ENCODE measurements around the gene MAOA.

Gene MAOA

GRCh38 chrX:43629229-43629628 is 26.9 kb upstream of the MAOA start:
- TF ChIP-seq, protein P1, sequence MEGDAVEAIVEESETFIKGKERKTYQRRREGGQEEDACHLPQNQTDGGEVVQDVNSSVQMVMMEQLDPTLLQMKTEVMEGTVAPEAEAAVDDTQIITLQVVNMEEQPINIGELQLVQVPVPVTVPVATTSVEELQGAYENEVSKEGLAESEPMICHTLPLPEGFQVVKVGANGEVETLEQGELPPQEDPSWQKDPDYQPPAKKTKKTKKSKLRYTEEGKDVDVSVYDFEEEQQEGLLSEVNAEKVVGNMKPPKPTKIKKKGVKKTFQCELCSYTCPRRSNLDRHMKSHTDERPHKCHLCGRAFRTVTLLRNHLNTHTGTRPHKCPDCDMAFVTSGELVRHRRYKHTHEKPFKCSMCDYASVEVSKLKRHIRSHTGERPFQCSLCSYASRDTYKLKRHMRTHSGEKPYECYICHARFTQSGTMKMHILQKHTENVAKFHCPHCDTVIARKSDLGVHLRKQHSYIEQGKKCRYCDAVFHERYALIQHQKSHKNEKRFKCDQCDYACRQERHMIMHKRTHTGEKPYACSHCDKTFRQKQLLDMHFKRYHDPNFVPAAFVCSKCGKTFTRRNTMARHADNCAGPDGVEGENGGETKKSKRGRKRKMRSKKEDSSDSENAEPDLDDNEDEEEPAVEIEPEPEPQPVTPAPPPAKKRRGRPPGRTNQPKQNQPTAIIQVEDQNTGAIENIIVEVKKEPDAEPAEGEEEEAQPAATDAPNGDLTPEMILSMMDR (IDR thresholded peaks at IDR 0.05; ENCODE audit: low read depth, low read length) = no peak
- no peak overlapping the region for H3K4me3 ChIP-seq (ENCODE audit: low read depth, low read length)
- in situ Hi-C loops (cut with HindIII; ENCODE audit: low sequenced_read_pairs) = no loop called here
- no peak for DNase-seq (ENCODE audit: low read depth, low spot score)

GRCh38 chrX:43631841-43632240 is 24.3 kb upstream of the MAOA start:
- TF ChIP-seq, protein P1 (IDR thresholded peaks at IDR 0.05; ENCODE audit: low read depth, low read length) = no peak
- in situ Hi-C loops (cut with HindIII; ENCODE audit: low sequenced_read_pairs) = no loop called here
- no peak for DNase-seq (ENCODE audit: low read depth, low spot score)
- H3K4me3 ChIP-seq (ENCODE audit: low read depth, low read length) = no peak overlapping the region

DNA sequence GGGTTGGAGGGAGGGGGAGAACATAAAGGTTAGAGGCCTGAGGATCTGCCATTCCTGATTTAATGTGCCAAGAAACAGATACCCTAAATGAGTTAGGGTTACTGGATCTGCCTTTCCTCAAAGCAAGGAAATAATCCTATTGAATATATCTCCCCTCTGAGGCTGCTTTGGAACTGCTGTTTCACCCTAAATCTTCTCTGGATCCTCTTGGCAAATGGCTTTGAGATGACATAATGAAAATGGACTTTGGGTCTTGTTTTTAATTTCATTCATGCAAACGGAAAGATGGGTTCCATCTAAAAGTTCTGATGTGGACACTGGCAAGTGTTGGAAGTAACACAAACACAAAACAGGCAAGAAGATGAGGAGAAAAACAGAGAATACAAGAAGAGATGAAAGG is 23.0 kb upstream of the MAOA start:
- in situ Hi-C loops (cut with HindIII; ENCODE audit: low sequenced_read_pairs) = no loop called here
- DNase-seq (ENCODE audit: low read depth, low spot score) = no peak
- H3K4me3 ChIP-seq (ENCODE audit: low read depth, low read length) = no peak overlapping the region
- TF ChIP-seq, protein P1 (IDR thresholded peaks at IDR 0.05; ENCODE audit: low read depth, low read length) = no peak

DNA sequence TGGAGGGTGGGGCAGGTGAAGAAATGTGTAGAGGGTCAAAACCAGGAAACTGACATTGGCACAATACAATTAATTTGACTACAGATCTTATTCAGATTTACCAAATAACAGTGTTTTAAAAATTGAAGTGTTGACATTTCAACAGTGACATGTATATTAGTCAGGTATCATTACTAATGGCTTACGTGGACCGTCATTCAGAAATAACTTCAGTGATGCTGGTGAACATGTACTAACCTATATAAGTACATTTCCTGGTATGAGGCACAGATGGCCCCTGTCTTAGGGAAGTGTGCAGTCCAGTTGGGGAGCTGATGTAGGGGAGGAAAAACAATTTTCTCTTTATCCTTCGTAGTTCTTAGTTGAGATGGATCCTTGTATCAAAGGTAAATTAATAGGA is 22.3 kb upstream of the MAOA start:
- DNase-seq (ENCODE audit: low read depth, low spot score) = no peak
- in situ Hi-C loops (cut with HindIII; ENCODE audit: low sequenced_read_pairs) = no loop called here
- TF ChIP-seq, protein P1 (IDR thresholded peaks at IDR 0.05; ENCODE audit: low read depth, low read length) = no peak
- no peak overlapping the region for H3K4me3 ChIP-seq (ENCODE audit: low read depth, low read length)

GRCh38 chrX:43640482-43640881 is 15.6 kb upstream of the MAOA start:
- TF ChIP-seq, protein P1 (IDR thresholded peaks at IDR 0.05; ENCODE audit: low read depth, low read length) = no peak
- DNase-seq (ENCODE audit: low read depth, low spot score) = no peak
- in situ Hi-C loops (cut with HindIII; ENCODE audit: low sequenced_read_pairs) = no loop called here
- no peak overlapping the region for H3K4me3 ChIP-seq (ENCODE audit: low read depth, low read length)

- TF ChIP-seq, protein P1 (IDR thresholded peaks at IDR 0.05; ENCODE audit: low read depth, low read length) = no peak
- no peak for DNase-seq (ENCODE audit: low read depth, low spot score)
- in situ Hi-C loops (cut with HindIII; ENCODE audit: low sequenced_read_pairs) = no loop called here
- no peak overlapping the region for H3K4me3 ChIP-seq (ENCODE audit: low read depth, low read length)
Measured at GRCh38 chrX:43641691-43642090, 14.4 kb upstream of the MAOA start.

GRCh38 chrX:43643201-43643600 is 12.9 kb upstream of the MAOA start:
- in situ Hi-C loops (cut with HindIII; ENCODE audit: low sequenced_read_pairs) = no loop called here
- no peak overlapping the region for H3K4me3 ChIP-seq (ENCODE audit: low read depth, low read length)
- no peak for DNase-seq (ENCODE audit: low read depth, low spot score)
- TF ChIP-seq, protein P1 (IDR thresholded peaks at IDR 0.05; ENCODE audit: low read depth, low read length) = no peak

Measured in astrocyte of the spinal cord (primary cell).